Hepatocyte (in vitro differentiated cells): Measurements from ENCODE around the gene ITPR1. TPM values are rescaled to one million over a fixed set of nuclear protein-coding genes. Genes with fewer than 3 reads are reported as not detected.
A peak's percentile ranks its signal among the peaks of the same experiment; 100 is the strongest.

Source experiments
- DNase-seq: peaks from one replicate; pipeline ENCODE4 v3.0.0-alpha.2; 2016; ENCODE audit warnings: low spot score
- H2AFZ ChIP-seq: fragments of 200-600 bp; sonication (generic); 2 replicates; pipeline ENCODE4 v1.6.0; 2016; ENCODE audit warnings: antibody characterized with exemption, mild to moderate bottlenecking
- H3K27ac ChIP-seq: fragments of 200-600 bp; sonication (generic); 2 replicates; pipeline ENCODE4 v1.5.1; 2016; ENCODE audit warnings: mild to moderate bottlenecking
- H3K27me3 ChIP-seq: fragments of 200-600 bp; sonication (generic); 2 replicates; pipeline ENCODE4 v1.6.1; 2016
- H3K36me3 ChIP-seq: fragments of 200-600 bp; sonication (generic); replicated peaks from 2 replicates; pipeline ENCODE4 v1.5.1; 2016; ENCODE audit warnings: low read depth; ENCODE audit not compliant: insufficient read depth
- H3K4me1 ChIP-seq: fragments of 200-600 bp; sonication (generic); 2 replicates; pipeline ENCODE4 v1.5.1; 2016; ENCODE audit warnings: mild to moderate bottlenecking, moderate library complexity; ENCODE audit not compliant: insufficient read depth
- H3K4me2 ChIP-seq: fragments of 200-600 bp; sonication (generic); 2 replicates; pipeline ENCODE4 v1.6.0; 2016
- H3K4me3 ChIP-seq: fragments of 200-600 bp; sonication (generic); 2 replicates; pipeline ENCODE4 v1.5.1; 2016; ENCODE audit warnings: mild to moderate bottlenecking
- H3K79me2 ChIP-seq: fragments of 200-600 bp; sonication (generic); 2 replicates; pipeline ENCODE4 v1.6.0; 2017; ENCODE audit warnings: mild to moderate bottlenecking
- H3K9me2 ChIP-seq: fragments of 200-600 bp; sonication (generic); replicated peaks from 2 replicates; pipeline ENCODE4 v1.6.0; 2017; ENCODE audit warnings: mild to moderate bottlenecking; ENCODE audit not compliant: insufficient read depth
- H3K9me3 ChIP-seq: fragments of 200-600 bp; sonication (generic); 2 replicates; pipeline ENCODE4 v1.5.1; 2016; ENCODE audit warnings: low read depth, mild to moderate bottlenecking
- H4K20me1 ChIP-seq: fragments of 200-600 bp; sonication (generic); 2 replicates; pipeline ENCODE4 v1.6.0; 2016; ENCODE audit warnings: mild to moderate bottlenecking; ENCODE audit not compliant: insufficient read depth, poor library complexity, severe bottlenecking
- CTCF ChIP-seq: fragments of 200-600 bp; sonication (generic); IDR thresholded peaks from 2 replicates; pipeline ENCODE4 v1.5.1; 2016; ENCODE audit warnings: antibody characterized with exemption, mild to moderate bottlenecking; ENCODE audit not compliant: poor library complexity
- EZH2 ChIP-seq: fragments of 200-600 bp; sonication (generic); IDR thresholded peaks from 2 replicates; pipeline ENCODE4 v1.6.1; 2016; ENCODE audit warnings: antibody characterized with exemption, mild to moderate bottlenecking, borderline replicate concordance
- EZH2phosphoT487 ChIP-seq: fragments of 200-600 bp; sonication (generic); IDR thresholded peaks from one replicate; pipeline ENCODE4 v1.6.1; 2018; ENCODE audit warnings: antibody characterized with exemption, mild to moderate bottlenecking, low read depth, moderate library complexity; ENCODE audit not compliant: unreplicated experiment, severe bottlenecking
- WGBS: methylation state at CpG from one replicate; pipeline ENCODE4 v1.1.6; 2016; ENCODE audit warnings: low lambda C conversion rate; ENCODE audit errors: missing lambda C conversion rate; 5-methylcytosine and 5-hydroxymethylcytosine counted together
- polyA plus RNA-seq: library from polyadenylated mRNA; unstranded; fragments of >200 nt; fragmentation: Nextera tagmentation; extraction: Ambion mirVana; gene quantifications from 2 replicates; pipeline ENCODE4 v1.2.1, GENCODE V29; 2016
- total RNA-seq: library from RNA; depleted of rRNA; stranded (reverse); fragments of >200 nt; gene quantifications from 2 replicates; pipeline ENCODE4 v1.2.3, GENCODE V29; 2014

Gene ITPR1
- total and polyA plus RNA-seq, 2 experiments from 2014 or later = 46.8 to 90.8 TPM

DNA sequence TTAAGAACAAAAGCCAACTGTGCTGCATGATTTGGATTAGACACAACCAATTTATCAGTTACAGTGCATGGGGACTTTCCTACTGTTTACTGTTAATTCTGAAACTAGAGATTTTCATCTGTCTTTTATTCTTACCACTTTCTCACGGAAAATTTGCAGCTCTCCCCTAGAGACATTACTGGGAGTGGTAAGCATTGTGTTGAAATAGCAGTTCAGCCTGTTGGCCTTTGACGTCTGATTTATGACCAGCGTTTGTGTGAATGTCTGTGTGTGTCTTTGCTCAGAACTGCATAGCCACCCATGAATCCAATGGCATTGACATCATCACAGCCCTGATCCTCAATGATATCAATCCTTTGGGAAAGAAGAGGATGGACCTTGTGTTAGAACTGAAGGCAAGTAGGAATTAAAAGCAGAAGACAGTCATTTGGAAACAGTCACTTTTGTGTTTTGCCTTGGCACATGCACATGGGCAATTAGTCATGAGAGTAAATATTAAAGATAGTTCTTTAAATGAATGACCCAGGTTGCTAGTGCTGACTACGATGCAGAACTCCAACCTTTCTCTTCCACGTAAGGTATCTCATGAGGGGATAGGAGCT, 283.9 kb downstream of the ITPR1 start:
- TF ChIP-seq EZH2 = no peak
- TF ChIP-seq EZH2phosphoT487 = no peak
- no peak for TF ChIP-seq CTCF
- no peaks in the 10 kb centered on the region for H3K9me2 ChIP-seq
- peaks cover 8% of the 10 kb centered on the region for H3K4me1 ChIP-seq
- H3K27ac ChIP-seq = peak overlapping the region; percentile 69
- H3K79me2 ChIP-seq = no peaks in the 10 kb centered on the region
- H2AFZ ChIP-seq = no peak overlapping the region
- peak; percentile 59 for DNase-seq
- H3K4me3 ChIP-seq = no peak overlapping the region
- H3K4me2 ChIP-seq = no peak overlapping the region
- H3K36me3 ChIP-seq = no peaks in the 10 kb centered on the region
- 52% methylated on average over 5 of the region's 5 CpGs for WGBS
- H3K9me3 ChIP-seq = no peaks in the 10 kb centered on the region
- no peaks in the 10 kb centered on the region for H4K20me1 ChIP-seq
- no peaks in the 10 kb centered on the region for H3K27me3 ChIP-seq

- no peak for TF ChIP-seq EZH2
- no peak for TF ChIP-seq CTCF
- TF ChIP-seq EZH2phosphoT487 = no peak
- H3K27me3 ChIP-seq = no peaks in the 10 kb centered on the region
- 95% methylated on average over 2 of the region's 2 CpGs for WGBS
- H3K27ac ChIP-seq = peak overlapping the region; percentile 69
- DNase-seq = no peak
- no peak overlapping the region for H3K4me3 ChIP-seq
- H4K20me1 ChIP-seq = no peaks in the 10 kb centered on the region
- H3K4me2 ChIP-seq = no peak overlapping the region
- no peaks in the 10 kb centered on the region for H3K9me2 ChIP-seq
- no peaks in the 10 kb centered on the region for H3K36me3 ChIP-seq
- H3K79me2 ChIP-seq = no peaks in the 10 kb centered on the region
- no peak overlapping the region for H2AFZ ChIP-seq
- peaks cover 8% of the 10 kb centered on the region for H3K4me1 ChIP-seq
- no peaks in the 10 kb centered on the region for H3K9me3 ChIP-seq
These were observed 285.0 kb downstream of the ITPR1 start for GRCh38 chr3:4778119-4778518.

- H3K4me3 ChIP-seq = no peak overlapping the region
- H3K4me1 ChIP-seq = peaks cover 8% of the 10 kb centered on the region
- H3K9me2 ChIP-seq = no peaks in the 10 kb centered on the region
- H4K20me1 ChIP-seq = no peaks in the 10 kb centered on the region
- 100% methylated on average over 1 of the region's 1 CpG for WGBS
- no peak for DNase-seq
- H3K27me3 ChIP-seq = no peaks in the 10 kb centered on the region
- no peak overlapping the region for H2AFZ ChIP-seq
- TF ChIP-seq CTCF (no peak), EZH2phosphoT487 (no peak), EZH2 (no peak)
- H3K79me2 ChIP-seq = no peaks in the 10 kb centered on the region
- H3K36me3 ChIP-seq = no peaks in the 10 kb centered on the region
- H3K27ac ChIP-seq = no peak overlapping the region
- no peaks in the 10 kb centered on the region for H3K9me3 ChIP-seq
- no peak overlapping the region for H3K4me2 ChIP-seq
These were observed 285.6 kb downstream of the ITPR1 start for GRCh38 chr3:4778740-4779139.

DNA sequence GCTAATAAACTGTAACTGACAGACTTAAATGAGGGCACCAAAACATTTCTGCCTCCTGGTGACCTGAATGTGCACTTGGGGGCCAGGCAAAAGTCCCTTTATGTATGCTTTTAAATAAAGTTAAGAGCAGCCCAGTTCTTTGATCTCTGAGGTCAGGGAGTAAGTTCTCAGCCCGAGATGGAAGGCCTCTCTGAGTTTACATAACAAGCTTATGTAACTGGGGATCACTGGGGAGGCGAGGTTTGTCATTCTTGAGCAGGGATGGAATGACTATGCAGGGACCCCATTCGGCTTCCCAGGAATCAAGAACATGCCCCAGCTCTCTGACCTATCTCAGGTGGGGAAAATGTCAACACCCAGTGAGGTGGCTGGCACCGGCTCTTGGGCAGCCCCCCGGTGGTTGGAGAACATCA, 287.4 kb downstream of the ITPR1 start:
- TF ChIP-seq EZH2 (no peak), EZH2phosphoT487 (no peak), CTCF (no peak)
- Histone ChIP-seq H3K36me3 (no peaks in the 10 kb centered on the region), H3K79me2 (no peaks in the 10 kb centered on the region), H3K4me2 (no peak overlapping the region), H3K9me2 (no peaks in the 10 kb centered on the region), H3K4me1 (peaks cover 8% of the 10 kb centered on the region), H3K27ac (no peak overlapping the region), H3K4me3 (no peak overlapping the region), H3K9me3 (no peaks in the 10 kb centered on the region), H3K27me3 (no peaks in the 10 kb centered on the region), H2AFZ (no peak overlapping the region), H4K20me1 (no peaks in the 10 kb centered on the region)
- WGBS = 73% methylated on average over 5 of the region's 5 CpGs
- no peak for DNase-seq
